HG02840 (cell line): ENCODE measurements around the gene NDUFA13.

Source experiments
- ATAC-seq: cut with Tn5 transposase; IDR thresholded peaks from one replicate; pipeline ENCODE4 v1.9.1; 2021; ENCODE audit warnings: mild to moderate bottlenecking, moderate library complexity, moderate number of reproducible peaks; ENCODE audit not compliant: unreplicated experiment, low FRiP score

Gene NDUFA13

DNA sequence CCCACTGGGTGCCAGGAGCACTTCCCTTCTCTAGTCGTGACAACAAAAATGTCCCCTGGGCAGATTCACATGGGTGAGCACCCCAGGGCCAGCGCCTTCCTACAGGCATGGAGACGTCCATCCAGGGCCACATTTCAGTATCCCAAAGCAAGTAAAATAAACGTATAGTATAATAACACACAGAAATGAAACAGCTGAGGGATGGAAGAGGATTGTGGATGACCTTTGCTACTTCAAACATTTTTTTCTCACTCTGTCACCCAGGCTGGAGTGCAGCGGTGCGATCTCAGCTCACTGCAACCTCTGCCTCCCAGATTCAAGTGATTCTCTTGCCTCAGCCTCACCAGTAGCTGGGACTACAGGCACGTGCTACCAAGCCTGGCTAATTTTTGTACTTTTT lies 50.3 kb downstream of the NDUFA13 start:
- ATAC-seq, result no peak

DNA sequence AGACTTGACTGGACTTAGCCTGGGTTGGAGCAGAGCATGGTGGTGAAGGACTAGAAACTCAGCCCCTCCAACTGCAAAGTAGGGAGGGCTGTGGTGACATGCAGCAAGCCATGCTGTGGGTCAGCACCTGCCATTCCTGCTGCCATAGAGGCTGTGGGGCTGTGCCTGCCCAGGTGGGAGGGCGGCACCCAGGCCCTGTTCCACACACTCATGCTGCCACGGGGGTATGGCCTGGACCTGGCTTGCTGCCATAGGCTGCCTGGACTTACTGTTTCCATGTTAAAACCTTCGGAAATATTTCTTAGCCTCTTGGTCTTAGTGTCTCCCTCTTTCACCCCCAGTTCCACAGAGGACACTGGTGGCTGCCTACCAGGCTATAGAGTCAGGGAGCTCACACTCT lies 51.4 kb downstream of the NDUFA13 start:
- no peak for ATAC-seq

DNA sequence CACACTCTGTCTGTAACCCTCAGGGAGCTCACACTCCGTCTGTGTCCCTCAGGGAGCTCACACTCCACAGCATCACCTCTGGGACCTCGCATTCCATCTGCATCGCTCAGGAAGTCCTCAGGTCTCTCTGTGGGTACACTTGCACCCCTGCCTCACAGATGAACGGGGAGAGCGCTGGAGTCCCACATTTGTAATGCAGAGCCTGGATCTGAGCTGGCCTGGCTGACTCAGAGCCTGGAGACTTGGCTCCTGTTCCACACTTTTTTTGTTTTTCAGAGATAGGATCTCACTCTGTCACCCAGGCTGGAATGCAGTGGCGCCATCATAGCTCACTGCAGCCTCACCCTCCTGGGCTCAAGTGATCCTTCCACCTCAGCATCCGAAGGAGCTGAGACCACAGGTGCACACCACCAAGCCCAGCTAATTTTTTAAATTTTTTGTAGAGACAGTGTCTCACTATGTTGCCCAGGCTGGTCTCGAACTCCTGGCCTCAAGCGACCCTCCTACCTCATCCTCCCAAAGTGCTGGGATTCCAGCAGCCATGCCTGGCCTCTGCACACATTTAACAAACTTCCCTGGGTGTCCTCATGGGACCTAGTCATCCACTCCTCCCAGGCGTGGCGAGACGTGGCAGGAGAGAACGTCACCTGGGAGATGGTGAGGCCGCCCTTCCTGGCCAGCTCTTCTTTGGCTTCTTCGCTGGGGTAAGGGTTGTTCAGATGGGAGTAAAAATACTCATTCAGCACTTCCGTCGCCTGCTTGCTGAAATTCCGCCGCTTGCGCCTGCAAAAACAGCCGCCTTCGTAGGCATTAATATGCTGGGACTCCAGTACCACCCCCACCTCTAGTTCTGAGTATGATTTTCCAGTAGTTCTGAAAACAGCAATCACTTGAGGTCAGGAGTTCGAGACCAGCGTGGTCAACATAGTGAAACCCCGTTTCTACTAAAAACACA lies 53.1 kb downstream of the NDUFA13 start:
- no peak for ATAC-seq

DNA sequence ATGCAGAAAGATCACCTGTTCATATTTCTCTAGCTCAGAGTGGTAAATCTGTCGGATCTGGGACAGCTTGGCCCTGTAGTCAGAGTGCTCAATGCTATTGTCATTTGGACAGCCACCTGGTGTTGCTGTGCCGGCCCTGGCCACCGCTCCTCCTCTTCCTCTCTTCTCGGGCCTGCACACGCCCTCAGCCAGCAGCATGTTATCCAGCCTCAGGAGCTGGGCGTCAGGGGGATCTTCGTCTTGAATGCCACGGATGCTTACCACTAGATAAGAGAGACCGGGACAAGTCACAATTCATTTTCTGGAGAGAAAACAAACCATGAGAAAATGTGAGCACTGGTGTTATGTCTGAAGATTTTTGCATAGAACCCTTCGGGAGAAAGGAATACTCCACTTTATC lies 54.5 kb downstream of the NDUFA13 start:
- ATAC-seq, result no peak

DNA sequence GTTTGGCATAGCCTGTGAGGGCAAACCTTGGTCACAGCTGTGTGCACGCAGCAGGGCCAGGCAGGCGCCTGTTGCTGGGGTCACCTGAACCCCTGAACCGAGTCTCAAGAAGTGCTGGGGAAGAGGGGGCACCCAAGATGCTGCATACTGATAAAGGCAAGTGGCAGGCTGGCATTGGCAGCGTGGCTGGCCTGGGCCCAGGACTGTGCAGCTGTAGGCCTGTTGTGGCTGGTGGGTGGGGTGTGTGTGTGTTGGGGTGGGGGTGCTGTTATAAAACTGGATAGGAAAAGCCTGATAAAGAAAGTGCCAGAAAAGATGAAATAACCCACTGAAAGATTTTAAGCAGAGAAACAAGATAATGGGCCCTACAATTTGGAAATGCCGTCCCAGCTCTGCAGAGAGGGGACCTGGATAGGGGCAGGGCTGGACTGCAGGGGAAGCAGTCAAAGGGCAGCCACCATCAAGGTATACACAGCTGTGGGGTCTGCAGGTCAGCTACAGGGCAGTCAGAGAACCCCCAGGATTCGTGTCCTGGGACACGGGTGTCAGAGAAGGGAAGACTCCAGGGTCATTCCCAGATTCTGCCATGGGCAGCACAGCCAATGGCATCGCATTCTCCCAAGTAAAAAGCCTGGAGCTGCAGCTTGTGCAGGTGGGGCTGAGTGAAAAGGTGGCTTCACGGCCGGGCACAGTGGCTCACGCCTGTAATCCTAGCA lies 55.2 kb downstream of the NDUFA13 start:
- ATAC-seq, result no peak

DNA sequence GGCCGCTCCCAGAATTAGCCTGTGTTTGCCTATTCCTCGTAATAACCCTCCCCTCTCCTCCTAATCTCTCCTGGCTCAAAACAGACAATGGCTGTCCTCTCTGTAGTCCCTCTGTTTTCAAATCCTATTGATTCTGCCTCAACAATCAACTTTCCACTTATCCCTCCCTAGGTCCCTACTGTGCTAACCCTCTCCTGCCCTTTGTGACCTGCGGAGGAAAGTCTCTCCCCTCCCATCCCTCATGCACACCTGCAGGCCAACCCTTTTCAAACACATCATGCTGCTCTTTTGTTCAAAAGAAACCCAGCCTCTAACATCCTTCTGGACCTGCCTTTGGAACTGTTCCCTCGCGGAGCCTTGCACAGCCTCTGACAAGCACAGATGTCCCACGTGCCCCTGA lies 59.4 kb downstream of the NDUFA13 start:
- ATAC-seq, result no peak
